K562 (cell line): ENCODE measurements around the gene KRI1. TPM values are rescaled to one million over a fixed set of nuclear protein-coding genes. Genes with fewer than 3 reads are reported as not detected.

Experiments
- ATAC-seq: fragments of 200-7000 bp; cut with Tn5 transposase; 3 replicates; pipeline ENCODE4 v1.9.1; 2020; ENCODE audit warnings: moderate library complexity
- BruUV-seq: library from RNA; stranded (reverse); fragments of 400-500 nt; replicated peaks from 2 replicates; lab custom pipeline; 2021; lab: Mats Ljungman, UMichigan
- CTCF ChIA-PET: fragments of 300-600 bp; formaldehyde crosslinking; extraction: SDS; loops from one replicate; lab custom pipeline; 2021; ENCODE audit warnings: low intra/inter-chr PET ratio; lab: Yijun Ruan, JAX
- POLR2A ChIA-PET: fragments of 300-600, 350-650 bp; sonication (Branson Sonifier 250); formaldehyde crosslinking; extraction: SDS; loops from one replicate; lab custom pipeline; 2021; ENCODE audit warnings: antibody characterized with exemption, inconsistent platforms; lab: Yijun Ruan, JAX
- DNase-seq, 4 experiments: peaks; one replicate each; pipeline versions ENCODE4 v3.0.0 to v3.0.0-alpha.2; 2011 to 2018; ENCODE audit warnings: low spot score in 3 of 4, mixed read lengths in 3 of 4; ENCODE audit errors: extremely low read depth in 1 of 4
- FAIRE-seq: peaks from 2 replicates; lab custom pipeline; 2011; peaks lifted over from hg19 to GRCh38; lab: Jason Lieb, UNC
- H2AFZ ChIP-seq: 2 replicates; pipeline ENCODE4 v1.6.0; 2011; ENCODE audit warnings: low read depth, low read length, control low read depth, inconsistent platforms
- H3K27ac ChIP-seq: fragments of 200-600 bp; 3 replicates; pipeline ENCODE4 v1.8.0; 2011; ENCODE audit warnings: low read depth, mild to moderate bottlenecking, control low read depth, inconsistent platforms, low read length, moderate library complexity, mixed read lengths; ENCODE audit errors: extremely low read depth
- H3K27me3 ChIP-seq, 2 experiments: fragments of 300-600 bp in 1 of 2; 2 replicates in 1 of 2; 3 replicates in 1 of 2; pipeline versions ENCODE4 v1.6.0 to v1.8.0; 2011; ENCODE audit warnings: inconsistent platforms in 2 of 2, low read length in 2 of 2, mild to moderate bottlenecking in 1 of 2, mixed read lengths in 1 of 2, moderate library complexity in 1 of 2; ENCODE audit not compliant: control insufficient read depth in 2 of 2, insufficient read depth in 2 of 2
- H3K36me3 ChIP-seq: fragments of 300-600 bp; 3 replicates; pipeline ENCODE4 v1.8.0; 2011; ENCODE audit warnings: mild to moderate bottlenecking, low read length, inconsistent platforms; ENCODE audit not compliant: control insufficient read depth, insufficient read depth
- H3K4me1 ChIP-seq, 2 experiments: fragments of 200-600 bp in 1 of 2; replicated peaks in 1 of 2; 2 replicates in 1 of 2; 3 replicates in 1 of 2; pipeline versions ENCODE4 v1.5.1 to v1.8.0; 2011; ENCODE audit warnings: inconsistent platforms in 2 of 2, low read length in 2 of 2, mild to moderate bottlenecking in 1 of 2, mixed read lengths in 1 of 2, moderate library complexity in 1 of 2; ENCODE audit not compliant: control insufficient read depth in 2 of 2, insufficient read depth in 2 of 2
- H3K4me2 ChIP-seq: 2 replicates; pipeline ENCODE4 v1.6.1; 2011; ENCODE audit warnings: low read length, control low read depth, inconsistent platforms, mixed read lengths; ENCODE audit not compliant: insufficient read depth
- H3K4me3 ChIP-seq: fragments of 200-600 bp; sonication (generic), shearing (Covaris generic); 2 replicates; pipeline ENCODE4 v1.5.1; 2016; ENCODE audit warnings: control low read depth, inconsistent platforms
- H3K79me2 ChIP-seq: fragments of 200-600 bp; 3 replicates; pipeline ENCODE4 v1.8.0; 2011; ENCODE audit warnings: low read length, inconsistent platforms; ENCODE audit not compliant: control insufficient read depth, insufficient read depth
- H3K9ac ChIP-seq, 2 experiments: 2 replicates each; pipeline versions ENCODE4 v1.6.0 to v1.6.1; 2011; ENCODE audit warnings: low read depth in 2 of 2, low read length in 2 of 2, control low read depth in 1 of 2, inconsistent platforms in 1 of 2, mild to moderate bottlenecking in 1 of 2, mixed read lengths in 1 of 2; ENCODE audit not compliant: insufficient read depth in 1 of 2
- H3K9me1 ChIP-seq: one replicate; pipeline ENCODE4 v1.6.0; 2011; ENCODE audit warnings: inconsistent platforms, mild to moderate bottlenecking, low read length, moderate library complexity; ENCODE audit not compliant: control insufficient read depth, insufficient read depth
- H3K9me3 ChIP-seq: replicated peaks from 2 replicates; pipeline ENCODE4 v1.5.1; 2011; ENCODE audit warnings: low read depth, low read length, inconsistent platforms; ENCODE audit not compliant: control insufficient read depth, insufficient read depth
- H4K20me1 ChIP-seq: replicated peaks from 2 replicates; pipeline ENCODE4 v1.6.1; 2011; ENCODE audit warnings: low read length, inconsistent platforms, mixed read lengths; ENCODE audit not compliant: control insufficient read depth, insufficient read depth
- ARHGAP35 ChIP-seq: fragments of 450-650 bp; IDR thresholded peaks from 2 replicates; pipeline ENCODE4 v1.6.1; 2018; ENCODE audit not compliant: partially characterized antibody
- CREB1 ChIP-seq, 2 experiments: sonication (generic) in 1 of 2; formaldehyde crosslinking in 1 of 2; IDR thresholded peaks; 2 replicates each; pipeline versions ENCODE4 v1.6.1 to v1.8.0; 2012 to 2022; ENCODE audit warnings: inconsistent platforms in 1 of 2, mild to moderate bottlenecking in 1 of 2, missing genetic modification reagents in 1 of 2, moderate library complexity in 1 of 2
- EP400 ChIP-seq: fragments of 450-650 bp; IDR thresholded peaks from 2 replicates; pipeline ENCODE4 v1.6.1; 2017; ENCODE audit warnings: antibody characterized with exemption, mild to moderate bottlenecking, moderate library complexity
- ILF3 ChIP-seq: fragments of 450-650 bp; IDR thresholded peaks from 2 replicates; pipeline ENCODE4 v1.6.1; 2018; ENCODE audit warnings: antibody characterized with exemption, mild to moderate bottlenecking, moderate library complexity, borderline replicate concordance
- JUN ChIP-seq, 2 experiments: sonication (generic) in 1 of 2; formaldehyde crosslinking in 1 of 2; IDR thresholded peaks; 2 replicates each; pipeline versions ENCODE4 v1.6.1 to v1.8.0; 2012 to 2022; ENCODE audit warnings: borderline replicate concordance in 2 of 2, mild to moderate bottlenecking in 2 of 2, improper control_type of control experiment in 1 of 2, low read depth in 1 of 2, low read length in 1 of 2, missing genetic modification reagents in 1 of 2
- L3MBTL2 ChIP-seq: fragments of 450-650 bp; IDR thresholded peaks from 2 replicates; pipeline ENCODE4 v1.6.1; 2016; ENCODE audit warnings: mild to moderate bottlenecking, moderate library complexity
- MTA3 ChIP-seq: fragments of 450-650 bp; formaldehyde crosslinking; IDR thresholded peaks from 2 replicates; pipeline ENCODE4 v1.6.1; 2017; ENCODE audit warnings: mild to moderate bottlenecking, borderline replicate concordance
- NR2C2 ChIP-seq, 2 experiments: fragments of 200-800 bp in 1 of 2; sonication (Bioruptor generic) in 1 of 2; sonication (generic) in 1 of 2; formaldehyde crosslinking in 1 of 2; IDR thresholded peaks; 2 replicates each; pipeline versions ENCODE4 v1.6.1 to v1.8.0; 2016 to 2022; ENCODE audit warnings: mild to moderate bottlenecking in 1 of 2, missing compliant biosample characterization in 1 of 2, missing genetic modification characterization in 1 of 2, missing genetic modification reagents in 1 of 2
- PHB ChIP-seq: fragments of 250-450 bp; sonication (Bioruptor Pico); IDR thresholded peaks from 2 replicates; pipeline ENCODE4 v1.5.0; 2021
- PYGO2 ChIP-seq: fragments of 450-650 bp; IDR thresholded peaks from 2 replicates; pipeline ENCODE4 v1.6.1; 2016; ENCODE audit warnings: mild to moderate bottlenecking, missing genetic modification characterization, moderate library complexity, missing compliant biosample characterization
- SNRNP70 ChIP-seq: fragments of 200-400 bp; formaldehyde crosslinking; optimal IDR thresholded peaks from 2 replicates; pipeline ENCODE3; 2017; ENCODE audit warnings: low read depth, low read length
- WGBS: fragments of 100-300 bp; shearing (Covaris generic); methylation state at CpG from one replicate; pipeline ENCODE4 v1.1.6; 2016; ENCODE audit warnings: low coverage, mixed read lengths; ENCODE audit not compliant: insufficient coverage; ENCODE audit errors: missing lambda C conversion rate; 5-methylcytosine and 5-hydroxymethylcytosine counted together
- in situ Hi-C: fragments of 300-500 bp; cut with MboI; formaldehyde crosslinking; loops from 4 replicates; pipeline ENCODE4 v1.15.0; 2018; ENCODE audit warnings: inconsistent platforms, mixed read lengths
- intact Hi-C: fragments of 100-400 bp; cut with micrococcal nuclease; formaldehyde crosslinking; loops from 2 replicates; pipeline ENCODE4 v1.14.2; 2022
- polyA plus RNA-seq, 8 experiments: library from polyadenylated mRNA; depleted of rRNA in 4 of 8; stranded (reverse) in 5 of 8; unstranded in 3 of 8; fragments of >200 nt; fragmentation: Nextera tagmentation in 2 of 8; fragmentation: Illumina TruSeq in 1 of 8; extraction: Ambion mirVana in 2 of 8; extraction: Trizol in 1 of 8; gene quantifications; 2 replicates each; pipeline versions ENCODE4 v1.2.1 to v1.2.3, GENCODE V29; 2011 to 2014; ENCODE audit warnings: inconsistent platforms in 1 of 8, missing spikeins in 1 of 8
- total RNA-seq, 7 experiments: library from RNA; depleted of rRNA in 6 of 7; stranded (reverse); fragments of >200 nt in 6 of 7; fragmentation: Illumina TruSeq in 2 of 7; extraction: Trizol in 2 of 7; gene quantifications; 2 replicates each; pipeline versions ENCODE4 v1.2.1 to v1.2.3, GENCODE V29; 2011 to 2021; ENCODE audit warnings: low replicate concordance in 1 of 7
- TF ChIP-seq, protein P1 (sequence below), 2 experiments: fragments of 450-650 bp; IDR thresholded peaks; 2 replicates each; pipeline ENCODE4 v1.6.1; 2016
- TF ChIP-seq, protein P2 (sequence below): sonication (generic); formaldehyde crosslinking; IDR thresholded peaks from 2 replicates; pipeline ENCODE4 v1.8.0; 2023; ENCODE audit warnings: mild to moderate bottlenecking, missing genetic modification reagents
- TF ChIP-seq, protein P3 (sequence below): fragments of 450-650 bp; conservative IDR thresholded peaks from 2 replicates; pipeline ENCODE4 v1.6.1; 2016; ENCODE audit warnings: missing genetic modification characterization, low read depth, mild to moderate bottlenecking, missing compliant biosample characterization, moderate library complexity

The KRI1 gene
- total and polyA plus RNA-seq, 9 of the 15 experiments (the other 6 are each of a cell fraction or from before 2014, with no cell fraction given) = 1.1 to 50.7 (median 24.7) TPM

DNA sequence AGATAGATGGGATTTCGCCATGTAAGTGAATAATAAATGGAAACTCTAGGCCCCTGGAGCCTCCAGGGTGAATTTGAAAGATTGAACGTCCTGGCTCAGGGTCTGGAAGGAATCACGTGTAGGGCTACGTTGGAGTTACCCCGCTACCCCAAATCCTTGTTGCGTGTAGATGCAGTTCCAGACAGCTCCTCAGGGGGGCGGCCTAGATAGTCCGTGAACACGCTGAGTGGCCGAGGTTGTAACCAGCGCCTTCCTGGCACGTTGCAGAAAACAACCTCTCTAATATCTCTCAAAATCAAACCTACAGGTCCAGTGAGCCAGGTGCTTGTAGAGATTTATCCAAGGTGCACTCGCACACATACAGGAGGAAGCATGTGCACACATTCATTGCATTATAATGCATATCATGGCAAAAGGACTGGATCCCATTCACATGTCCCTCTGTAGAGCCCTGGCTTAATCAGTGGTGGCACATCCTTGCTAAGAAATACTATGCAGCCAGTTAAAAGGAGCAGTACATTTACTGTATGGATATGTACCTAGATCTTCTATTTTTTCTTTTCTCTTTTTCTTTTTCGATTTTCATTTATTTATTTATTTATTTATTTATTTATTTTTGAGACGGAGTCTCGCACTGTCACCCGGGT is 60.1 kb downstream of the KRI1 start:
- Histone ChIP-seq H3K27ac (no peak overlapping the region), H2AFZ (peak overlapping the region; percentile 79), H3K27me3 (no peaks in the 10 kb centered on the region), H3K9ac (no peak overlapping the region), H3K9me3 (no peaks in the 10 kb centered on the region), H3K9me1 (no peaks in the 10 kb centered on the region), H3K4me2 (peak overlapping the region; percentile 32; the same call in 1 of the 2 replicates), H3K79me2 (peaks cover 28% of the 10 kb centered on the region), H4K20me1 (no peaks in the 10 kb centered on the region), H3K36me3 (peaks cover 4% of the 10 kb centered on the region; the same call in 1 of the 3 replicates), H3K4me3 (no peak overlapping the region), H3K4me1 (peaks cover 3 to 41% of the 10 kb centered on the region in 2 experiments; a peak in 4 of 5 replicates)
- in situ Hi-C loops = no loop called here
- ATAC-seq (peak; percentile 29), FAIRE-seq (peak; percentile 84), DNase-seq (peak; percentile 65 to 86 (median 70))
- intact Hi-C loops = loop anchor here (5.0 kb wide), 1 partner anchor 37 kb away; the partner anchor contains the start of gene ATG4D
- no TSS peak for BruUV-seq
- ChIA-PET CTCF (interaction anchor here (0.6 to 1.0 kb wide), 3 partner anchors 10 to 67 kb away, joined by 3 to 4 read pairs (median 3); partner anchors contain the start of gene S1PR5), POLR2A (interaction anchor here (0.6 to 1.0 kb wide), 4 partner anchors 9 to 29 kb away, joined by 3 read pairs; no protein-coding TSS in a partner anchor)
- WGBS = 25% methylated on average over 16 of the region's 17 CpGs
- TF ChIP-seq L3MBTL2 (peak; percentile 65), ILF3 (no peak), CREB1 (IDR thresholded peaks at IDR 0.05) (no peak), CREB1 (CRISPR knock-in tag; IDR thresholded peaks at IDR 0.05) (peak; percentile 49; the same call in 1 of the 2 replicates), MTA3 (no peak; the same call in 1 of the 2 replicates), ARHGAP35 (no peak), EP400 (peak; percentile 43), JUN (IDR thresholded peaks at IDR 0.05; ENCODE audit: borderline replicate concordance, low read depth, low read length) (0 out of 2 replicates have a peak, but pooled peaks have one; percentile 19), JUN (CRISPR knock-in tag; IDR thresholded peaks at IDR 0.05; ENCODE audit: borderline replicate concordance) (no peak), NR2C2 (CRISPR knock-in tag; IDR thresholded peaks at IDR 0.05) (no peak), NR2C2 (tag; IDR thresholded peaks at IDR 0.05) (no peak), SNRNP70 (no peak), PHB (no peak), PYGO2 (tag) (no peak)
- TF ChIP-seq, protein P1, sequence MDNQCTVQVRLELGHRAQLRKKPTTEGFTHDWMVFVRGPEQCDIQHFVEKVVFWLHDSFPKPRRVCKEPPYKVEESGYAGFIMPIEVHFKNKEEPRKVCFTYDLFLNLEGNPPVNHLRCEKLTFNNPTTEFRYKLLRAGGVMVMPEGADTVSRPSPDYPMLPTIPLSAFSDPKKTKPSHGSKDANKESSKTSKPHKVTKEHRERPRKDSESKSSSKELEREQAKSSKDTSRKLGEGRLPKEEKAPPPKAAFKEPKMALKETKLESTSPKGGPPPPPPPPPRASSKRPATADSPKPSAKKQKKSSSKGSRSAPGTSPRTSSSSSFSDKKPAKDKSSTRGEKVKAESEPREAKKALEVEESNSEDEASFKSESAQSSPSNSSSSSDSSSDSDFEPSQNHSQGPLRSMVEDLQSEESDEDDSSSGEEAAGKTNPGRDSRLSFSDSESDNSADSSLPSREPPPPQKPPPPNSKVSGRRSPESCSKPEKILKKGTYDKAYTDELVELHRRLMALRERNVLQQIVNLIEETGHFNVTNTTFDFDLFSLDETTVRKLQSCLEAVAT (IDR thresholded peaks at IDR 0.05) = no peak
- TF ChIP-seq, protein P2, sequence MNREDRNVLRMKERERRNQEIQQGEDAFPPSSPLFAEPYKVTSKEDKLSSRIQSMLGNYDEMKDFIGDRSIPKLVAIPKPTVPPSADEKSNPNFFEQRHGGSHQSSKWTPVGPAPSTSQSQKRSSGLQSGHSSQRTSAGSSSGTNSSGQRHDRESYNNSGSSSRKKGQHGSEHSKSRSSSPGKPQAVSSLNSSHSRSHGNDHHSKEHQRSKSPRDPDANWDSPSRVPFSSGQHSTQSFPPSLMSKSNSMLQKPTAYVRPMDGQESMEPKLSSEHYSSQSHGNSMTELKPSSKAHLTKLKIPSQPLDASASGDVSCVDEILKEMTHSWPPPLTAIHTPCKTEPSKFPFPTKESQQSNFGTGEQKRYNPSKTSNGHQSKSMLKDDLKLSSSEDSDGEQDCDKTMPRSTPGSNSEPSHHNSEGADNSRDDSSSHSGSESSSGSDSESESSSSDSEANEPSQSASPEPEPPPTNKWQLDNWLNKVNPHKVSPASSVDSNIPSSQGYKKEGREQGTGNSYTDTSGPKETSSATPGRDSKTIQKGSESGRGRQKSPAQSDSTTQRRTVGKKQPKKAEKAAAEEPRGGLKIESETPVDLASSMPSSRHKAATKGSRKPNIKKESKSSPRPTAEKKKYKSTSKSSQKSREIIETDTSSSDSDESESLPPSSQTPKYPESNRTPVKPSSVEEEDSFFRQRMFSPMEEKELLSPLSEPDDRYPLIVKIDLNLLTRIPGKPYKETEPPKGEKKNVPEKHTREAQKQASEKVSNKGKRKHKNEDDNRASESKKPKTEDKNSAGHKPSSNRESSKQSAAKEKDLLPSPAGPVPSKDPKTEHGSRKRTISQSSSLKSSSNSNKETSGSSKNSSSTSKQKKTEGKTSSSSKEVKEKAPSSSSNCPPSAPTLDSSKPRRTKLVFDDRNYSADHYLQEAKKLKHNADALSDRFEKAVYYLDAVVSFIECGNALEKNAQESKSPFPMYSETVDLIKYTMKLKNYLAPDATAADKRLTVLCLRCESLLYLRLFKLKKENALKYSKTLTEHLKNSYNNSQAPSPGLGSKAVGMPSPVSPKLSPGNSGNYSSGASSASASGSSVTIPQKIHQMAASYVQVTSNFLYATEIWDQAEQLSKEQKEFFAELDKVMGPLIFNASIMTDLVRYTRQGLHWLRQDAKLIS (CRISPR knock-in tag) = 0 out of 2 replicates have a peak, but pooled peaks have one; percentile 32
- TF ChIP-seq, protein P3, sequence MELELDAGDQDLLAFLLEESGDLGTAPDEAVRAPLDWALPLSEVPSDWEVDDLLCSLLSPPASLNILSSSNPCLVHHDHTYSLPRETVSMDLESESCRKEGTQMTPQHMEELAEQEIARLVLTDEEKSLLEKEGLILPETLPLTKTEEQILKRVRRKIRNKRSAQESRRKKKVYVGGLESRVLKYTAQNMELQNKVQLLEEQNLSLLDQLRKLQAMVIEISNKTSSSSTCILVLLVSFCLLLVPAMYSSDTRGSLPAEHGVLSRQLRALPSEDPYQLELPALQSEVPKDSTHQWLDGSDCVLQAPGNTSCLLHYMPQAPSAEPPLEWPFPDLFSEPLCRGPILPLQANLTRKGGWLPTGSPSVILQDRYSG = no peak
